ENCODE data around the gene DENND2C. TPM values are rescaled to one million over a fixed set of nuclear protein-coding genes. Genes with fewer than 3 reads are reported as not detected.

The DENND2C gene
- total RNA-seq, 1 experiment from 2014 or later = 0.70 TPM

DNA sequence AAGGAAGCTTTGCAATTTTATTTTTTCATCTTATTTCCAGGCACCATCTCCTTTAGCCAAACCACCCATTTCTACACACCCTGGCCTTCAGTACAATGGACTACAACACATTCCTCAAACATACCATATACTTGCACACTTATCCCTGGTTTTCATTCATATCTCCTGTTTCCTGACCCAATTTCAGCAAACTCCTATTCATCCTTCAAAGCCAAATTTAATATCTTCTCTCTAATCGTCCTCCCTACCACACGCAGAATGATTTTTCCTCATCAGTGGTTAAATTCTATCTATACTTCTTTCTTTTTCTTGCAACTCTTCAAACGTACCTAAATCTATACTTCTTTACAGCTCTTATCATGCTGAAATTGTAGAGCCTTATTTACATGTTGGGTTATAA, 2.9 kb downstream of the DENND2C start:
- intact Hi-C loops (cut with micrococcal nuclease; ENCODE audit: unreplicated experiment) = no loop called here
- H2AFZ ChIP-seq = no peak overlapping the region
- no peak overlapping the region for H3K4me3 ChIP-seq
- H3K9me2 ChIP-seq (ENCODE audit: insufficient read depth) = no peaks in the 10 kb centered on the region
- H4K20me1 ChIP-seq (ENCODE audit: insufficient read depth) = no peaks in the 10 kb centered on the region
- peaks cover 15% of the 10 kb centered on the region for H3K4me1 ChIP-seq (replicated peaks; ENCODE audit: insufficient read depth)
- H3K4me2 ChIP-seq = no peak overlapping the region
- no peaks in the 10 kb centered on the region for H3K79me2 ChIP-seq (ENCODE audit: low read depth)
- no peaks in the 10 kb centered on the region for H3K27me3 ChIP-seq (ENCODE audit: insufficient read depth, low read depth)
- CTCF ChIA-PET = no interaction called here
- H3K27ac ChIP-seq = no peak overlapping the region
- H3F3A ChIP-seq (ENCODE audit: insufficient read depth, low read depth) = peaks cover 4% of the 10 kb centered on the region; the same call in 1 of the 2 replicates
- TF ChIP-seq EZH2 (IDR thresholded peaks at IDR 0.05; ENCODE audit: low read depth) = no peak
- TF ChIP-seq, protein P1, sequence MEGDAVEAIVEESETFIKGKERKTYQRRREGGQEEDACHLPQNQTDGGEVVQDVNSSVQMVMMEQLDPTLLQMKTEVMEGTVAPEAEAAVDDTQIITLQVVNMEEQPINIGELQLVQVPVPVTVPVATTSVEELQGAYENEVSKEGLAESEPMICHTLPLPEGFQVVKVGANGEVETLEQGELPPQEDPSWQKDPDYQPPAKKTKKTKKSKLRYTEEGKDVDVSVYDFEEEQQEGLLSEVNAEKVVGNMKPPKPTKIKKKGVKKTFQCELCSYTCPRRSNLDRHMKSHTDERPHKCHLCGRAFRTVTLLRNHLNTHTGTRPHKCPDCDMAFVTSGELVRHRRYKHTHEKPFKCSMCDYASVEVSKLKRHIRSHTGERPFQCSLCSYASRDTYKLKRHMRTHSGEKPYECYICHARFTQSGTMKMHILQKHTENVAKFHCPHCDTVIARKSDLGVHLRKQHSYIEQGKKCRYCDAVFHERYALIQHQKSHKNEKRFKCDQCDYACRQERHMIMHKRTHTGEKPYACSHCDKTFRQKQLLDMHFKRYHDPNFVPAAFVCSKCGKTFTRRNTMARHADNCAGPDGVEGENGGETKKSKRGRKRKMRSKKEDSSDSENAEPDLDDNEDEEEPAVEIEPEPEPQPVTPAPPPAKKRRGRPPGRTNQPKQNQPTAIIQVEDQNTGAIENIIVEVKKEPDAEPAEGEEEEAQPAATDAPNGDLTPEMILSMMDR (conservative IDR thresholded peaks at IDR 0.05) = no peak
- no peak for DNase-seq
- no peaks in the 10 kb centered on the region for H3K36me3 ChIP-seq (ENCODE audit: low read depth)
- POLR2A ChIA-PET (ENCODE audit: unreplicated experiment) = no interaction called here
- no peaks in the 10 kb centered on the region for H3K9me3 ChIP-seq (ENCODE audit: insufficient read depth, low read depth)
- BruUV-seq (replicated peaks) = no TSS peak

DNA sequence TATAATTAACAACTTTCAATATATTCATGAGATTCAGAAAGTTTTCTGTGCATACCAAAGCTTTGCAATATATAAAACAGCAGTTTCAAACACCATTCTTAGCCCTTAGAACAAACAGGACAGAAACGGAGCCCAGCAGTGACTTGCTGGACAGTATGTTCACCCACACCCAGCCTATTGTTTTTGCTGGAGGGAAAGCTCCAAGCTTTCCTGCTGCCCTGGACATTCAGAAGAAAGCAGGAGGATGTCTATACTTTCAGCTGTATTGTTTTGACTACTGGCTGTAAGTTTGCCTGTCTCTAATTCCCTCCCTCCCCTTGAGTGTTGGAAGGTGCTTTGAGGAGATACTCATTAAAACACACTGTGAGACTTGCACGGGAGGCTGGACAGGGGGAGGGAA, 9.6 kb downstream of the DENND2C start:
- no peaks in the 10 kb centered on the region for H3F3A ChIP-seq (ENCODE audit: insufficient read depth, low read depth)
- no peaks in the 10 kb centered on the region for H3K36me3 ChIP-seq (ENCODE audit: low read depth)
- no TSS peak for BruUV-seq (replicated peaks)
- H3K4me2 ChIP-seq = no peak overlapping the region
- intact Hi-C loops (cut with micrococcal nuclease; ENCODE audit: unreplicated experiment) = no loop called here
- POLR2A ChIA-PET (ENCODE audit: unreplicated experiment) = no interaction called here
- no peaks in the 10 kb centered on the region for H3K9me2 ChIP-seq (ENCODE audit: insufficient read depth)
- H2AFZ ChIP-seq = no peak overlapping the region
- H3K4me1 ChIP-seq (replicated peaks; ENCODE audit: insufficient read depth) = no peaks in the 10 kb centered on the region
- H3K4me3 ChIP-seq = no peak overlapping the region
- no peak overlapping the region for H3K27ac ChIP-seq
- CTCF ChIA-PET = interaction anchor here (0.5 kb wide), 1 partner anchor 1683 kb away, joined by 3 read pairs; no protein-coding TSS in a partner anchor
- no peaks in the 10 kb centered on the region for H3K27me3 ChIP-seq (ENCODE audit: insufficient read depth, low read depth)
- no peaks in the 10 kb centered on the region for H3K79me2 ChIP-seq (ENCODE audit: low read depth)
- TF ChIP-seq, protein P1 (conservative IDR thresholded peaks at IDR 0.05) = no peak
- TF ChIP-seq EZH2 (IDR thresholded peaks at IDR 0.05; ENCODE audit: low read depth) = no peak
- H3K9me3 ChIP-seq (ENCODE audit: insufficient read depth, low read depth) = no peaks in the 10 kb centered on the region
- H4K20me1 ChIP-seq (ENCODE audit: insufficient read depth) = no peaks in the 10 kb centered on the region
- DNase-seq = no peak

DNA sequence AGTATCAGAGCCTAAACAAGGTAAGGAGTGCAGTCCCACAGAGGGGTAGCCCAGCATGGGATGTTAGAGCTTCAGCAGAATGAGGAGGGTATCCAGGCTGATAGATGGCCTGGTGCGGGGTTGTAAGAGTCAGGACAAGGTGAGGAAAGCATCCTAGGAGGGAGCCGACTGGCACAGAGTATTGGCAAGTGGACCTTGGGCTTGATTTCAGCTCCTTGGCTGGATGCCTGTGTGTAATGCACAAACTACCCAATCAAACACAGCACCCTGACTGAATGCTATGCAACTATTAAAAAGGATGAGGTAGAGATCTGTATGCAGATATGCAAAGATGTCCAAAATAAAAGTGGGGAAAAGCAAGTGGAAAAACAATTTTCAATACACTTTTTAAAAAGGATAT, 18.0 kb downstream of the DENND2C start:
- BruUV-seq (replicated peaks) = no TSS peak
- ChIA-PET POLR2A (ENCODE audit: unreplicated experiment) (no interaction called here), CTCF (no interaction called here)
- TF ChIP-seq, protein P1 (conservative IDR thresholded peaks at IDR 0.05) = no peak
- no peak for TF ChIP-seq EZH2 (IDR thresholded peaks at IDR 0.05; ENCODE audit: low read depth)
- Histone ChIP-seq H3K4me1 (replicated peaks; ENCODE audit: insufficient read depth) (no peaks in the 10 kb centered on the region), H3K27ac (no peak overlapping the region), H3K79me2 (ENCODE audit: low read depth) (no peaks in the 10 kb centered on the region), H4K20me1 (ENCODE audit: insufficient read depth) (no peaks in the 10 kb centered on the region), H3K36me3 (ENCODE audit: low read depth) (no peaks in the 10 kb centered on the region), H3K4me3 (no peak overlapping the region), H2AFZ (no peak overlapping the region), H3K4me2 (no peak overlapping the region), H3K27me3 (ENCODE audit: insufficient read depth, low read depth) (no peaks in the 10 kb centered on the region), H3K9me3 (ENCODE audit: insufficient read depth, low read depth) (no peaks in the 10 kb centered on the region; the same call in 1 of the 2 replicates), H3F3A (ENCODE audit: insufficient read depth, low read depth) (no peaks in the 10 kb centered on the region), H3K9me2 (ENCODE audit: insufficient read depth) (no peaks in the 10 kb centered on the region)
- intact Hi-C loops (cut with micrococcal nuclease; ENCODE audit: unreplicated experiment) = no loop called here
- no peak for DNase-seq

Data from PC-9 (cell line).